ENCODE results near the gene GPR68.

The GPR68 gene

DNA sequence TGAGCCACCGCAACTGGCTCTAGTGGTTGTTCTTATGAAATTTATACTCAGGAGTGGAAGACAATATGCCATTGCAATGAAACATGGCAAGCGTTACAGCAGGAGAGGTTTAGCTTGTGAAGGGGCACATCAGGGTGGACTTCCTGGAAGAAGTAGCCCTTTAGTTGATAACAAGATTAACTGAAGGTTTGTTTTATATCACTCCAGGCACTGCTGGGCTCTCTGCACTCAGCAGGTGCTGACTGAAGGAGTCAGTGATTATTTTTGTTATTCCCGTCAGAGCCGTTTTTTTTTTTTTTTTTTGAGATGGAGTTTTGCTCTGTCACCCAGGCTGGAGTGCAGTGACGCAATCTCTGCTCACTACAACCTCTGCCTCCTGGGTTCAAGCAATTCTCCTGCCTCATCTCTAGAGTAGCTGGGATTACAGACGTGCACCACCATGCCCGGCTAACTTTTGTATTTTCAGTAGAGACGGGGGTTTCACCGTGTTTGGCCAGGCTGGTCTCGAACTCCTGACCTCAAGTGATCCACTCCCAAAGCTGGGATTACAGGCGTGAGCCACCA lies 17.6 kb upstream of the GPR68 start:
- DNase-seq (ENCODE audit: low read depth) = no peak
- no peak for TF ChIP-seq CTCF (IDR thresholded peaks at IDR 0.05; ENCODE audit: insufficient read depth, low read depth, low read length, missing control alignments)
- no peak overlapping the region for H3K4me3 ChIP-seq (ENCODE audit: low read length)

- DNase-seq (ENCODE audit: low read depth) = no peak
- no peak for TF ChIP-seq CTCF (IDR thresholded peaks at IDR 0.05; ENCODE audit: insufficient read depth, low read depth, low read length, missing control alignments)
- H3K4me3 ChIP-seq (ENCODE audit: low read length) = no peak overlapping the region
Observed at GRCh38 chr14:91261115-91261514, 16.6 kb upstream of the GPR68 start.

GRCh38 chr14:91258876-91259275 lies 14.4 kb upstream of the GPR68 start:
- no peak for TF ChIP-seq CTCF (IDR thresholded peaks at IDR 0.05; ENCODE audit: insufficient read depth, low read depth, low read length, missing control alignments)
- H3K4me3 ChIP-seq (ENCODE audit: low read length) = no peak overlapping the region
- no peak for DNase-seq (ENCODE audit: low read depth)

DNA sequence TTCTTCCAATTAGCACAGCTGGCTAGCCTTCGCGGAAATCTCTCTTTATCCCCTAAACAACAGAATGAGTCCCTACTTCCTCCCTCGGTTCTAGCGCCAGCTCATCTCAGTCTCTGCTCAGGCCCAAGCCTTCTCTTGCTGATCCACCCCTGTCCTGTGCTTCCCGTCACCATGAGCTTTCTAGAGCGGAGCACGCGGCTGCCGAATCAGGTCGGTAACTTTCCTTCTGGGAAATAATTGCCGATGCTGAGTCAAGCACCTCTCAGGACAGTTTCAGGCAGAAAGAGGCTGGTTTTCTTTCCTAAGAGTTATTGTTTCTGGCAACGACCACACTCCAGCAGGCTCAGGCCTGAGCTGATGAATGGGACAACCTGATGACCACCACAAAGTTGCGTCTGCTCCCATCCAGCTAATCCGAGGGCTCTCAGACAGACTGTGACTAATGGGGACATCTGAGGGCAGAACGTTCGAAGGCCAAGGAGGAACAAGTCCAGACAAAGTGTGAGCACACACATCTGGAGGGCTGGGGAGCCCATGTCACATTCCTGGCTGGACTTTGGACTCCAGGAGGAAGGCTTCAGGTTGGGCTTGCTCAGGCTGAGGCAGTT lies 13.6 kb upstream of the GPR68 start:
- H3K4me3 ChIP-seq (ENCODE audit: low read length) = no peak overlapping the region
- no peak for TF ChIP-seq CTCF (IDR thresholded peaks at IDR 0.05; ENCODE audit: insufficient read depth, low read depth, low read length, missing control alignments)
- DNase-seq (ENCODE audit: low read depth) = peak; percentile 98

DNA sequence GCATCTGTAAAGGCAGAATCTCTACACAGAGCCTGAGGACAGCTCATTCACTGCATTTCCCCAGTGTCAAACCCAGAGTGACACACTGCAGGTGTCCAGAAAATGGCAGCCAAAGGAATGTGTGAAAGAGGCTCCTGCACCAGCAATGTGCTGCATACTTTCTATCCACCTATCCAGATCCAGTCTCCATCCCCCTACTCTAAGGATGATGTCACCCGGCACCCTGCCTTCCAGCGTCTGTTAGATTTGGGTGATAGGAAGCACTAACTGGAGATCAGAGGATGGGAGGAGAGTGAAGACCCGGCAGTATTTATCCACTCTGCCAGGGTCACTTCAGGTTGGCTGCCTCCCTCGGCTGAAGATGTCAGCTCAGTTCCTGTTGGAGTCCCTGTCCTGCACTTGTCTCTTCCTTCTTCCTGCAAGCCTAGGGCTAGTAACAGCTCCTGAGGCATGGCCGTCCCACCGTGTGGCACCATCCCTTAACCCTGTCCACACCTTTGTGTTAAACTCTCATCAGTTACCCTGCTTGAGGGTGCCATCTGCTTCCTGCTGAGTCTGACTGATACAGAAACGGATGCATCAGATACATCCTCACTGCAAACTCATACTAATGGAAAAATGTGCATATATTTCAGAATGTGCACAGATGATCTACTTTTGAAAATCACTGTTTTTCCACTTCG lies 13.0 kb upstream of the GPR68 start:
- DNase-seq (ENCODE audit: low read depth) = no peak
- no peak overlapping the region for H3K4me3 ChIP-seq (ENCODE audit: low read length)
- no peak for TF ChIP-seq CTCF (IDR thresholded peaks at IDR 0.05; ENCODE audit: insufficient read depth, low read depth, low read length, missing control alignments)

- TF ChIP-seq CTCF (IDR thresholded peaks at IDR 0.05; ENCODE audit: insufficient read depth, low read depth, low read length, missing control alignments) = no peak
- H3K4me3 ChIP-seq (ENCODE audit: low read length) = no peak overlapping the region
- DNase-seq (ENCODE audit: low read depth) = no peak
Observed at GRCh38 chr14:91256661-91257060, 12.2 kb upstream of the GPR68 start.

Data from epithelial cell of esophagus (primary cell).